IPS-11a (cell line): ENCODE results near the gene INPP5A.

Experiments used
- H3K4me3 ChIP-seq: one replicate; pipeline ENCODE4 v1.5.1; 2013; ENCODE audit warnings: low read depth, low read length, control low read depth

Gene INPP5A

GRCh38 chr10:132774181-132774901 is 236.8 kb downstream of the INPP5A start:
- no peak overlapping the region for H3K4me3 ChIP-seq

- no peak overlapping the region for H3K4me3 ChIP-seq
Observed at GRCh38 chr10:132774902-132775863, 237.6 kb downstream of the INPP5A start.

- H3K4me3 ChIP-seq = no peak overlapping the region
Observed at GRCh38 chr10:132776186-132776585, 238.6 kb downstream of the INPP5A start.

- H3K4me3 ChIP-seq = no peak overlapping the region
Observed at GRCh38 chr10:132776821-132777220, 239.2 kb downstream of the INPP5A start.

- H3K4me3 ChIP-seq = no peak overlapping the region
Observed at GRCh38 chr10:132777441-132777840, 239.9 kb downstream of the INPP5A start.

GRCh38 chr10:132779549-132780294 is 242.1 kb downstream of the INPP5A start:
- no peak overlapping the region for H3K4me3 ChIP-seq

GRCh38 chr10:132780356-132780755 is 242.8 kb downstream of the INPP5A start:
- no peak overlapping the region for H3K4me3 ChIP-seq

- no peak overlapping the region for H3K4me3 ChIP-seq
Observed at GRCh38 chr10:132781556-132781955, 244.0 kb downstream of the INPP5A start.

- no peak overlapping the region for H3K4me3 ChIP-seq
Observed at GRCh38 chr10:132783165-132783939, 245.8 kb downstream of the INPP5A start.

- no peak overlapping the region for H3K4me3 ChIP-seq
Observed at GRCh38 chr10:132783940-132784865, 246.6 kb downstream of the INPP5A start.

GRCh38 chr10:132784866-132785722 is 247.5 kb downstream of the INPP5A start:
- no peak overlapping the region for H3K4me3 ChIP-seq

- H3K4me3 ChIP-seq = peak within 1 kb of the TSS; percentile 4
Observed at GRCh38 chr10:132785723-132786475, 248.3 kb downstream of the INPP5A start, which contains the start of gene NKX6-2. TSS of gene NKX6-2 (minus strand) at chr10:132786147. CDS start at chr10:132785948, 199 bp downstream.

- no peak overlapping the region for H3K4me3 ChIP-seq
Observed at GRCh38 chr10:132786476-132786883, 248.9 kb downstream of the INPP5A start.

GRCh38 chr10:132786884-132787494 is 249.4 kb downstream of the INPP5A start:
- H3K4me3 ChIP-seq = no peak overlapping the region

- H3K4me3 ChIP-seq = peak overlapping the region; percentile 30
Observed at GRCh38 chr10:132787495-132788179, 250.1 kb downstream of the INPP5A start.

- peak overlapping the region; percentile 30 for H3K4me3 ChIP-seq
Observed at GRCh38 chr10:132788180-132788830, 250.7 kb downstream of the INPP5A start.
